ENCODE data around the gene CACNA2D4. TPM values are rescaled to one million over a fixed set of nuclear protein-coding genes. Genes with fewer than 3 reads are reported as not detected.

CACNA2D4 gene
- total RNA-seq, 1 experiment from 2014 or later = not detected

DNA sequence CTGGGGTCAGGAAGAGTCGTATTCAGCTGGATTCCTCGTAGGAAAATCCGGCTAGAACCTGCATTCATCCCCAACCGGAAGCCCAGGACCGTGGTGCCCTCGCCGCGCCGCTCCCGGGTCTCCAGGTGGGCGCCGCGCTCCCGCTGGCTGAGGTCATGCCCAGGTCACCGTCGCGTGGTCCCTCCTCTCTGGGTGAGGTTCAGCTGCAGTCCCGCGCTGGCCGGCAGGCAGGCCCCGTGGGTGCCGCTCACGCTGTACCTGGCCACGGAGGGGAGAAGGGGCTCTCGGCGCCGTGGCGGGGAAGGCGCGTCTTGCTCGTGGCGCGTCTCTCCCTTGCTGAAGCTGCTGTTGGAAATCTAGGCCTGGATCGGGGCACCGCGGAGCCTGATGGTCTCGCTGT, 53.6 kb downstream of the CACNA2D4 start:
- DNase-seq (ENCODE audit: low read depth, low spot score) = no peak
- in situ Hi-C loops (cut with HindIII; ENCODE audit: low pct_unique_long_range_greater_than_20kb, low sequenced_read_pairs) = no loop called here

DNA sequence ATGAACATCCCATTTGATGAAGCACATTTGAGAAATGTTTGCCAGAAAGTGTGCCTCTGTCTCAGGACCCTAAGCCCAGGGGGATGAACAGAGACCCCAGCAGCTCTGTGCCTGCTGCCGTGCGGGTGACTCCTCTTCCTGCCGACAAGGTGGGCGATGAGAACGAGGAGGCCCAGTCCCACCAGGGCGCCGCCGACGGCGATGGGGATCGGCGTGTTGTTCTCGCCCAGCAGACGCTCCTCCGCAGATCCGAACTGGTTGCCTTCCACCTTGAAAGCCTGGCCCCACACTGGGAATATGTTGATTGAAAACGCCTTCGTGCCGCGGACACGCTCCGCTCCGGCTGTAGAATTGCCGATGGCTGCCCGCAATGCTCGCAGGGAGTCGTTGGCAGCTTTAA, 54.0 kb downstream of the CACNA2D4 start:
- in situ Hi-C loops (cut with HindIII; ENCODE audit: low pct_unique_long_range_greater_than_20kb, low sequenced_read_pairs) = no loop called here
- DNase-seq (ENCODE audit: low read depth, low spot score) = no peak

DNA sequence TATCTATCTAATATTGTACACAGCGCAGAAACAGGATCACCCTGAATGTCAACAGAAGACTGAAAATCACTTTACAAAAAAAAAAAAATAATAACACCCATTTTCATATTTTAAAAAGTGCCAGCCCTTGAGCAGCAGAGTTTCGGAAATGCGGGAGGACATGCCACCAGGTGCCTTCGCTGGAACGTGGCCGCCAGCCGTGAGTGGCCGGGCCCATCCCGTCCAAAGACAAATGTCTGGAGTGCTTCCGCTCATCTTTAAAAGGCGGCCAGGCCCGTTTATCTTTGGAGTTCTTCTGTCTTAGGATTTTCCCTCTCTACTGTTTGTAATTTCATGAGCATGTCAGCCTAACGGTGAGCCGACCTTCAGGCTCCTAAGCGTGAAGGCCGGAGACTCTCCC, 54.6 kb downstream of the CACNA2D4 start:
- DNase-seq (ENCODE audit: low read depth, low spot score) = no peak
- in situ Hi-C loops (cut with HindIII; ENCODE audit: low pct_unique_long_range_greater_than_20kb, low sequenced_read_pairs) = no loop called here

DNA sequence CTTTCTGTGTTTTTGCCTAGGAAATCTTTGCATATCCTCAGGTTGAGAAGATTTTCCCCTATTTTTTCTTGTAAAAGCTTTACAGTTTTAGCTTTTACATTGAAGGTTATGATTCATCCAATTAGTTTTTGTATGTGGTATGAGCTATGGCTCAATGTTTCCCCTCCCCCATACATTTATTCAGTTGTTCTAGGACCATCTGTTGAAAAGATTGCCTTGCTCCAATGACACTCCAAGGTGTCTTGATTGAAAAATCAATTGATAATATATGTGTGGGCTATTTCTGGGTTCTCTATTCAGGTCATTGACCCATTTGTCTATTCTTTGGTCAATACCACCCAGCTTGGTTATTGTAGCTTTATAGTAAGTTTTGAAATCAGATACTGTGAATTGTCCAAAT, 55.5 kb downstream of the CACNA2D4 start:
- in situ Hi-C loops (cut with HindIII; ENCODE audit: low pct_unique_long_range_greater_than_20kb, low sequenced_read_pairs) = no loop called here

DNA sequence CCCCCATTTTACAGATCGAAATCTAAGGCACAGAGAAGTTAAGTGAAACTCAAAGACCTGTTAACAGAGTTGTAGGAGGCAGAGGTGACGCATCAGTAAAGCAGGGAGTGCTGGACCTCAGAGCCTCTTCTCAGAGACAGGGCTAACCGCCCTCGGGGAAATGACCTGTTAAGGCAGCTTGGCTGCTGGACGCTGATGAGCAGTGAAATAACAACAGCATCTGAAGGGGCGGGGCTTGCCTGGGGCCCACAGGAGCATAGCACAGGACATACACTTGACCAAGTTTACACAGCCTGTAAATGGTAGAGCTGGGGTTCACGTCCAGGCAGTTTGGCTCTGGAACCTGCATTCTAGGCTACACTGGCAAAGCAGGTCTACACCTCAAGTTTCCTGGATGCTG, 58.8 kb downstream of the CACNA2D4 start:
- in situ Hi-C loops (cut with HindIII; ENCODE audit: low pct_unique_long_range_greater_than_20kb, low sequenced_read_pairs) = no loop called here
- DNase-seq (ENCODE audit: low read depth, low spot score) = no peak

More for the DNA sequence above, 55.5 kb downstream of the CACNA2D4 start:
- no peak for DNase-seq (ENCODE audit: low read depth, low spot score)

DNA sequence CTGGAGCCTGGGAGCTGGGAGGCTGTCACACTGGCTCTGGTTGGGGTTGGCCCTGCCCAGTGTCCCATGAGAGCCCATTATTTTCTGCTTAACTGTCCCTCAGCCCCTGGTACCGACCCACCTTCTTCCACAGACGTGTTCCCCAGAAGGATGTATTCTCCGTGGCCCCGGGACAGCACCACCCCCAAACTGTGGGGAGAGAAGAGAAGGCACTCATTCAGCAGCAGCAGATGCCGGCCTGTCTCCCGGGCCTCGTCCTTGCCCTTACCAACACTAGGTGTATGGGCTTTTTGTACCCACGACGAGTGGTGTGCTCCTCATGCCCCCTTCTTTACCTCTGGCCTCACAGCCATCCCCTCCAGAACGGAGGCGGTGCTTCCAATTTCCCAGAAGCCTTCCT, 60.0 kb downstream of the CACNA2D4 start:
- no peak for DNase-seq (ENCODE audit: low read depth, low spot score)
- in situ Hi-C loops (cut with HindIII; ENCODE audit: low pct_unique_long_range_greater_than_20kb, low sequenced_read_pairs) = no loop called here

DNA sequence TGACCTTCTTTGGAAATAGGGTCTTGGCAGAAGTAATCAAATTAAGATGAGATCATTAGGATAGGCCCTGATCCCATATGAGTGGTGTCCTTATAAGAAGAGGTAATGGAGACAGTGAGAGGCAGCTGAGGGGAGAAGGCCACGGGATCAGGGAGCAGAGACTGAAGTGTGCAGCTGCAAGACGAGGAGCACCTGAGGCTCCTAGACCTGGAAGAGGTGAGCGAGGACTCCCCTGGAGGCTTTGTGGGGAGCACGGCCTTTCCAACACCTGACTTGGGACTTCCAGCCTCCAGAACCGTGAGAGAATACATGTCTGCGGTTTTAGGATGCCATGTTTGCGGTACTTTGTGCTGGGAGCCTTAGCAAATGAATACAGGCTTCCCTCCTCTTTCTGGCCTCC, 60.6 kb downstream of the CACNA2D4 start:
- DNase-seq (ENCODE audit: low read depth, low spot score) = no peak

DNA sequence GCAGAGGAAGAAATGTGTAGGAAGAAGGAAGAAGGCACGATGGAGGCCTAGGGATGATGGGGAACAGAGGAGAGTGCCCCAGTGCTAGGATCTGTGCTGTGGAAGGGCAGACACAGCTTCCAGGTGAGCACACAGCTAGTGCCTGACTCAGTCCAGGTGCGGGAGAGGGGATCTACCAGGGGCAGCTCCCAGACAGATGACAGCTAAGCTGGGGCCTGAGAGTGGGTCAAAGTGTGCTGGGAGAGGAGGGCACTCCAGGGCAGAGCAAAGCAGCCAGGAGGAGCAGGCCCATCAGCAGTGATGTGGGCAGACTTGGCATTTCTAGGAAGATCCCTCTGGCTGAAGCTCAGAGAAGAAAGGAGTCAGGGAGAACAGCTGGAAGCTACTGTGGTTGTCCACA, 61.4 kb downstream of the CACNA2D4 start:
- in situ Hi-C loops (cut with HindIII; ENCODE audit: low pct_unique_long_range_greater_than_20kb, low sequenced_read_pairs) = no loop called here
- no peak for DNase-seq (ENCODE audit: low read depth, low spot score)

More for the DNA sequence above, 60.6 kb downstream of the CACNA2D4 start:
- in situ Hi-C loops (cut with HindIII; ENCODE audit: low pct_unique_long_range_greater_than_20kb, low sequenced_read_pairs) = no loop called here

DNA sequence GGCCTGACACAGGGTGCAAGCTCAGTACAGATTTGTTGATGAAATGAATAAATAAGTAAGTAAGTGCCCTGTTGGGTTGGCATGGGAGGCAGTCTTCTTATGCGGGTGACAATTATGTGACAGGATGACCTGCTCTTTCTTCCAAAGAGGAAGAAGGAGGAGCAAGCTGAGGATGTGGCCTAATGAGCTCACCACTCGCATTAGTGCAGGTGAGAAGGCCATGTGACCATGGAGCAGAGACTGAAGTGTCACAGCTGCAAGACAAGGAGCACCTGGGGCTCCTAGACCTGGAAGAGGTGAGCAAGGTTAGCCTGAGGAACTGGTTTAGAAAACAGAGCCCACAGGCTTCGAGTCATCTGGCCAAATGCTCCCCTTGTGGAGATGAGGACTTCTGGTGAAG, 63.2 kb downstream of the CACNA2D4 start:
- in situ Hi-C loops (cut with HindIII; ENCODE audit: low pct_unique_long_range_greater_than_20kb, low sequenced_read_pairs) = no loop called here
- DNase-seq (ENCODE audit: low read depth, low spot score) = no peak

DNA sequence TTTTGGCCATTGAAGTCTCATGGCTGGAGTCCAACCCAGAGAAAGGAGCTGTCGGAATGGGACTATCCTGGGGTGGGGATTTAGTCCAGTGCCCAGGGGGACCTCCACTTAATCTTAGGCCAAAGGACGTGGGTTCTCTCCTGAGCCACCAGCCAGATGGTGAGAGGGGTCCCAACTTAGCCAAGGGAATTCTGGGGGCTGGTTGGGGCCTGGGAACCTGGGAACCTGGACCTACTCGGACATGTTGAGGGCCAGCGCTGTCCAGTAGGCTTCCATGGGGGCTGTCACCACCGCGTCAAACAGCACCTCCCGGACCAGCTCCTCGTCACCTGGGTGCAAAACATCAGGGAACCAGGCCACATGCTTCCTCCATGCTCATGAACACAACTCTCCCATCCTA, 64.7 kb downstream of the CACNA2D4 start:
- DNase-seq (ENCODE audit: low read depth, low spot score) = no peak
- in situ Hi-C loops (cut with HindIII; ENCODE audit: low pct_unique_long_range_greater_than_20kb, low sequenced_read_pairs) = no loop called here

DNA sequence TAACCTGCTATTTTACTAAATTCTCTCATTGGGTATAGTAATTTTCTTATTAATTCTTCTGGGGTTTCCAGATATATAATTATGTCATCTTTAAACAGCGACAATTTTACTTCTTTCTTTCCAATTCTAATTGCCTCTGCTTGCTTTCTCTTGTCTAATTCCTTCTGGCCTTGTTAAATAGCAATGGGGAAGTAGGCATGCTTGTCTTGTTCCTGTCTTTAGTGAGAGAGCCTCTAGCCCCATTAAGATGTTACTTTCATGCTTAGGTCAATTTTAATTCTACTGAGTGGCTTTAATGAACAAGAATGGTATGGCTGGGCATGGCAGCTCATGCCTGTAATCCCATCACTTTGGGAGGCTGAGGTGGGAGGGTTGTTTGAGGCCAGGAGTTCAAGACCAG, 66.4 kb downstream of the CACNA2D4 start:
- in situ Hi-C loops (cut with HindIII; ENCODE audit: low pct_unique_long_range_greater_than_20kb, low sequenced_read_pairs) = no loop called here
- no peak for DNase-seq (ENCODE audit: low read depth, low spot score)

DNA sequence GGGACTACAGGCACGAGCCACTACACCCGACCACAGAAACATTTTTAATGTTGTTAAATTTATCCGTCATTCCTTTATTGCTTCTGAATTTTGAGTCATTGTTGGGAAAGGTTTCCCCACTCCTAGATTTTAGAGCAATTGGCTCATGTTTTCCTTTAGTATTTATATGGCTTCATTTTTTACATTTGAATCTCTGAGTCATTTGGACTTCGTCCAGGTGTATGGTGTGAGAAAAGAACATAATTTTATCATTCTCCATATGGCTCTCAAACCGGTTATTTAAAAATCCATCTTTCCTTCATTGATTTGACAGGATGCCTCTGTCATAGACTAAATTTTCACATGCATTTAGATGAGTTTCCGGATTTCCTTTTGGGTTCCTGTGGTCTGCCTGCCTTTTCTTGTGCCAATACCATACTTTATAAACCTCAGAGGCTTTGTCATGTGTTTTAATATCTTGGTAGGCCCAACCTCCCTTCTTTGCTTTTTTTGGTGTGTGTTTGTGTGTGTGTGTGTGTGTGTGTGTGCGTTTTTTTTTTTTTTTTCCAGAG, 67.2 kb downstream of the CACNA2D4 start:
- no peak for DNase-seq (ENCODE audit: low read depth, low spot score)
- in situ Hi-C loops (cut with HindIII; ENCODE audit: low pct_unique_long_range_greater_than_20kb, low sequenced_read_pairs) = no loop called here

DNA sequence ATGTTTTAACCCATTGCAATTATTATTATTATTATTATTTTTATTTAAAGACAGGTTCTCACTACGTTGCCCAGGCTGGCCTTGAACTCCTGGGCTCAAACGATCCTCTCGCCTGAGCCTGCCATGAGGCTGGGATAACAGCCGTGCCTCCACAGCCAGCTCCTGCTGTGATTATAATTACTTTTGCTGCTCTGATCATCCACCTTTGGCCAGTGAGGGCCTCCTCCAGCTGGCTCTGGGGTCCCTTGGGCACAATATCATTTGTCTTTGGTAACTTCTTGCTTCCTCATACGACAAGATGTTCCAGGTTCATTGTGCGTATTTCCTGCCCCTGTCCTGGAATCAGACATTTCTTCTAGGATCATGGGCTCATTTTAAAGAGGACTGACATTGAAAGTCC, 69.7 kb downstream of the CACNA2D4 start:
- no peak for DNase-seq (ENCODE audit: low read depth, low spot score)
- in situ Hi-C loops (cut with HindIII; ENCODE audit: low pct_unique_long_range_greater_than_20kb, low sequenced_read_pairs) = no loop called here

DNA sequence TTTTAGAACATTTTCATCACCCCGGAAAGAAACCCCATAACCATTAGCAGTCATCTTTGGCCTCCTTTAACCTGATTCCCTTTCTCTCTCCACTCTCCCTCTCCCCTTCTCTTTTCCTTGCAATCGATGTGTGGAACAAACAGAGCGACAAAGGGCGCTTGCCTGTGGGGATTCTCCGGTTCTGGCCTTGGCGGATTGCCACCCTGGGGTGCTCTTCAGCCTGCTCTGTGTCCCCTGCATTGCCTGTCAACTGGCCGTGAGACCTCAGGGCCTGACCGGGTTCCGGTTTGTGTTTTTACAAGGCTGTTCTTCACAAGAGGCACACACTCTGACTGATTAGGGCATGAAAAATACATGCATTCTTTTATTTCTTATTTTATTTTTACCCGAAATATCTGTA, 70.3 kb downstream of the CACNA2D4 start:
- DNase-seq (ENCODE audit: low read depth, low spot score) = no peak
- in situ Hi-C loops (cut with HindIII; ENCODE audit: low pct_unique_long_range_greater_than_20kb, low sequenced_read_pairs) = no loop called here

DNA sequence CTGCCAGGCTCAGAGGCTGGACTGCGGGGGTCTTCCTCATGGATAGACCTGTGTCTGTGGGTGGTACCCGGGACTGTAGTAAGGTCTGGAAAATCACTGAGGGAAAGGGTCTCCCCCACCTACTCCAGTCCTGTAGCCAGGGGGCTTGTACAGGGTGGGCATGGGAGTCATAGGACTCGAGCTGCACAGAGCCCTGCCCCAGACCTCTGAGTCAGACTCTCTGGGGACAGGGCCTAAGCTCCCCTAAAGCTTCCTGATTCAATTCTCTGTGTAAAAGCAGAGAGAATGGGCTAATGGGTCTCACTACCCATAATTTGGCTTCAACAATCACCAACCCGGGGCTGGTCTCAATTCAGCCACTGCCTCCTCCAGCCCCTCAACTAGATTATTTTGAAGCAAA, 71.0 kb downstream of the CACNA2D4 start:
- in situ Hi-C loops (cut with HindIII; ENCODE audit: low pct_unique_long_range_greater_than_20kb, low sequenced_read_pairs) = no loop called here
- no peak for DNase-seq (ENCODE audit: low read depth, low spot score)

DNA sequence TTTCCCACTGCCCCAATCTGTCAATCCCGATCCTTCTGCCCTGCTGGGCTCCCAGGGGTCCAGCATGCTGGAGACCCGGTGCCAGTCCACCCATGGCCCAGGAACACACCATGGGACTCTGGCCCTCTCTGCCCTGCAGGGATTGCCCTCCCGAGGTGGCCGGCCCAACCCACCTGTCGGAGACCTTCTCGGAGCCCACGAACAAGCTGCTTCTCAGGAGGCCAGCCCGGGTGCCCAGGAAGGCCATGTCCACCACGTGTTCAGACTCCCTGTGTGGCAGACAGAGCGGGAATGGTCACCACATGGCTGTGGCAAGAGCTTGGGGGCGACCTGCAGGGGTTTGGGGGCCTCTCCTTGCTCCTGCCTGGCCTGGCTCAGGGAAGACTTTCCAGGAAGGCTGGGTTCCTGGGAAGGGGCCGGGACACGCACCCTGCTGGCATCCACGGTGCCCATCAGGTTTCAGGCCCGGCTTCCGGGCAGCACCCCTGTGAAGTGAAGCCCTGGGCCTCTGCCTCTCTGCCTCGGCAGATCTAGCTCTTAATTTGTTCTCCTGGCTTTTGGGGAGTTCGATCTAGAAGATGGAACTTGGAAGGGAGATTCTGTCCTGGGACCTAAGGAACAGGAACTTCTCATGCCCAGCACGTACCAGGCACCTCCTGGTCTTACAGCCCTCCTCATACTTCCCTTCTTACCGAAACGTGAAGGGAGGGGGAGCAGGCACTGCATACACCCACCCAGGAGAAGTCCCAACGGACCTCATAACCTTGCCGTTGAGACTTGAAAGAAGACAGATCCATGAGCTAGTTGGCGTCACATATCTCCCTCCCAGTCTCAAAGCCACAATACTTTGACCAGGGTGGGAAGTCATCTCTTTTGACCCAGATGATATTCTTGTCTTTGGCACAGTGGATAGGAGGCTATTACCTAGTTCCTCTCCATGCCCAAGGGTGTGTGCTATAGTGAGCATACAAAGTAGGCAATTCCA, 71.7 kb downstream of the CACNA2D4 start:
- in situ Hi-C loops (cut with HindIII; ENCODE audit: low pct_unique_long_range_greater_than_20kb, low sequenced_read_pairs) = no loop called here
- DNase-seq (ENCODE audit: low read depth, low spot score) = no peak

DNA sequence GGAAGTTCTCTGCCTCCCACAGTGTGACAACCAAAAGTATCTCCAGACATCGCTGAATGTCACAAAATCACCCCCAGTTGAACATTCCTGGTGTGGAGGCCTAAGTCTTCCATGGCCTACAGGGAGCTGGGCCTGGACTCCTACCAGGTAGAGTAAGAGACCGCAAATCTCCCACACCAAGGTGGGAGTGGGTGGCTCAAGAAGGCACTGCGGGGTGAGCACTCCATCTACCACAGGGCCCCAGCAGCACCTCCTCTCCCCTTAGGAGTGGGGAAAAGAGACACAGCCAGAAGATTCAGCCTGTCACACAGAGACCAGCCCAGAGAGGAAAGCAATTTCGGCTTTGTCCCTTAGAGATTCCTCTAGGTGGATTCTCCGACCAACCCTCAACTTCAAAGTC, 72.6 kb downstream of the CACNA2D4 start:
- DNase-seq (ENCODE audit: low read depth, low spot score) = no peak
- in situ Hi-C loops (cut with HindIII; ENCODE audit: low pct_unique_long_range_greater_than_20kb, low sequenced_read_pairs) = no loop called here

DNA sequence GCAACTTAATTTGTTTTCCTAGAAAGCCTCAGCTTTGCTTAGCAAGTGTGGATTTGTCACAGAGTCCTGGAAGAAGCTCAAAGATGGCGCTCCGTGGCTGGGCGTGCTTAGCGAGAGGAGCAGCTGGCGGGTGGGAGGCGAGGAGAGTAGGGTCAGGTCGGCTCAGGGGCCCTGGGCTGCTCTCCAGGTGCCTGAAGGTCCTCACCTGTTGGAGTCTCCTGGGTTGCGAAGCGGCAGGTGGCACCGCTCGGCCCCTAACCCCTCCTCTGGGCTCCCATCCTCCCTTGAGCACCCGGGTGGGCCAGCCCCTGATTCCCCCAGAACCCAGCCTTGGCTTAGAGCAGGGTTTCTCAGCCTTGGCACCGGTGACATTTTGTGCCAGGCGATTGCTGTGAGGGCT, 73.0 kb downstream of the CACNA2D4 start:
- DNase-seq (ENCODE audit: low read depth, low spot score) = no peak
- in situ Hi-C loops (cut with HindIII; ENCODE audit: low pct_unique_long_range_greater_than_20kb, low sequenced_read_pairs) = no loop called here
